Neural cell (in vitro differentiated cells): Measurements from ENCODE around the gene MIPOL1. TPM values are rescaled to one million over a fixed set of nuclear protein-coding genes. Genes with fewer than 3 reads are reported as not detected.

Experiments used
- H2AFZ ChIP-seq: fragments of 200-600, 300-800 bp; sonication (generic), shearing (Covaris generic); 2 replicates; pipeline ENCODE4 v1.6.0; 2014; ENCODE audit warnings: low read depth, mild to moderate bottlenecking, antibody characterized with exemption, low read length, moderate library complexity
- H3F3A ChIP-seq: fragments of 200-600 bp; shearing (Covaris generic); 2 replicates; pipeline ENCODE4 v1.6.1; 2016; ENCODE audit warnings: mild to moderate bottlenecking, moderate library complexity, mixed read lengths, antibody characterized with exemption, low read length; ENCODE audit not compliant: insufficient read depth, poor library complexity, severe bottlenecking
- H3K27ac ChIP-seq: fragments of 200-600, 300-800 bp; sonication (generic), shearing (Covaris generic); 2 replicates; pipeline ENCODE4 v1.5.1; 2014; ENCODE audit warnings: mild to moderate bottlenecking, low read length, moderate library complexity
- H3K27me3 ChIP-seq: fragments of 300-800, 200-600 bp; sonication (generic), shearing (Covaris generic); 2 replicates; pipeline ENCODE4 v1.6.0; 2014; ENCODE audit warnings: mild to moderate bottlenecking, low read depth, low read length, moderate library complexity; ENCODE audit not compliant: insufficient read depth
- H3K36me3 ChIP-seq: fragments of 300-800, 200-600 bp; sonication (generic), shearing (Covaris generic); 2 replicates; pipeline ENCODE4 v1.5.1; 2014; ENCODE audit warnings: mild to moderate bottlenecking, antibody characterized with exemption, low read length, moderate library complexity; ENCODE audit not compliant: insufficient read depth
- H3K4me2 ChIP-seq: fragments of 300-800, 200-600 bp; sonication (generic), shearing (Covaris generic); 2 replicates; pipeline ENCODE4 v1.6.0; 2014; ENCODE audit warnings: mild to moderate bottlenecking, low read length
- H3K4me3 ChIP-seq: fragments of 300-800, 200-600 bp; sonication (generic), shearing (Covaris generic); 2 replicates; pipeline ENCODE4 v1.5.1; 2014; ENCODE audit warnings: mild to moderate bottlenecking, low read length, moderate library complexity
- H3K79me2 ChIP-seq: fragments of 200-600 bp; shearing (Covaris generic); replicated peaks from 2 replicates; pipeline ENCODE4 v1.6.0; 2014; ENCODE audit warnings: mild to moderate bottlenecking, low read length, moderate library complexity; ENCODE audit not compliant: insufficient read depth
- H3K9ac ChIP-seq: fragments of 300-800, 200-600 bp; sonication (generic), shearing (Covaris generic); 2 replicates; pipeline ENCODE4 v1.6.1; 2016; ENCODE audit warnings: mild to moderate bottlenecking, low read length, mixed read lengths
- H3K9me2 ChIP-seq: fragments of 200-600 bp; shearing (Covaris generic); 2 replicates; pipeline ENCODE4 v1.6.1; 2016; ENCODE audit warnings: mild to moderate bottlenecking, low read length, mixed read lengths; ENCODE audit not compliant: insufficient read depth
- H3K9me3 ChIP-seq: fragments of 200-600, 300-800 bp; sonication (generic), shearing (Covaris generic); 2 replicates; pipeline ENCODE4 v1.6.1; 2016; ENCODE audit warnings: mild to moderate bottlenecking, mixed run types, low read length, moderate library complexity, mixed read lengths
- H4K20me1 ChIP-seq: fragments of 200-600 bp; shearing (Covaris generic); 2 replicates; pipeline ENCODE4 v1.6.1; 2016; ENCODE audit warnings: mild to moderate bottlenecking, mixed run types; ENCODE audit not compliant: insufficient read depth
- CTCF ChIP-seq: fragments of 450-650 bp; IDR thresholded peaks from 2 replicates; pipeline ENCODE4 v1.5.1; 2014; ENCODE audit warnings: antibody characterized with exemption, mild to moderate bottlenecking, moderate library complexity; ENCODE audit not compliant: poor library complexity, severe bottlenecking
- EP300 ChIP-seq: fragments of 450-650 bp; conservative IDR thresholded peaks from 2 replicates; pipeline ENCODE4 v1.6.1; 2014; ENCODE audit warnings: antibody characterized with exemption, mild to moderate bottlenecking, moderate library complexity; ENCODE audit not compliant: poor library complexity, severe bottlenecking
- EZH2 ChIP-seq: fragments of 200-600, 300-800 bp; shearing (Covaris generic), sonication (generic); IDR thresholded peaks from 2 replicates; pipeline ENCODE4 v1.6.1; 2014; ENCODE audit warnings: antibody characterized with exemption, low read length, borderline replicate concordance, mild to moderate bottlenecking; ENCODE audit not compliant: insufficient read depth, poor library complexity, severe bottlenecking
- MXI1 ChIP-seq: fragments of 450-650 bp; conservative IDR thresholded peaks from 2 replicates; pipeline ENCODE4 v1.6.1; 2014; ENCODE audit warnings: antibody characterized with exemption, mild to moderate bottlenecking; ENCODE audit not compliant: poor library complexity, severe bottlenecking
- POLR2AphosphoS5 ChIP-seq: IDR thresholded peaks from 2 replicates; pipeline ENCODE4 v1.6.1; 2012
- RAD21 ChIP-seq: fragments of 450-650 bp; conservative IDR thresholded peaks from 2 replicates; pipeline ENCODE4 v1.6.1; 2014; ENCODE audit warnings: antibody characterized with exemption, mild to moderate bottlenecking, moderate library complexity
- REST ChIP-seq: IDR thresholded peaks from 2 replicates; pipeline ENCODE4 v1.6.1; 2012; ENCODE audit warnings: borderline replicate concordance
- SMC3 ChIP-seq: fragments of 450-650 bp; conservative IDR thresholded peaks from 2 replicates; pipeline ENCODE4 v1.6.1; 2014; ENCODE audit warnings: antibody characterized with exemption, mild to moderate bottlenecking, moderate library complexity; ENCODE audit not compliant: poor library complexity
- TAF1 ChIP-seq: IDR thresholded peaks from 2 replicates; pipeline ENCODE4 v1.6.1; 2012; ENCODE audit warnings: low read depth
- polyA plus RNA-seq: library from polyadenylated mRNA; depleted of rRNA; stranded (reverse); fragments of >200 nt; gene quantifications from 2 replicates; pipeline ENCODE4 v1.2.3, GENCODE V29; 2014

MIPOL1 gene
- polyA plus RNA-seq, 1 donor from 2014 or later: 1.3 TPM

GRCh38 chr14:37508503-37508902, 310.8 kb downstream of the MIPOL1 start:
- H3K9ac ChIP-seq: no peak overlapping the region
- H3K27me3 ChIP-seq: no peaks in the 10 kb centered on the region
- no peaks in the 10 kb centered on the region for H3K36me3 ChIP-seq
- no peaks in the 10 kb centered on the region for H4K20me1 ChIP-seq
- no peaks in the 10 kb centered on the region for H3F3A ChIP-seq
- TF ChIP-seq CTCF (no peak), MXI1 (no peak), REST (no peak), EP300 (no peak), RAD21 (no peak), POLR2AphosphoS5 (no peak), EZH2 (no peak), SMC3 (no peak), TAF1 (no peak)
- H3K4me3 ChIP-seq: no peak overlapping the region
- H2AFZ ChIP-seq: no peak overlapping the region
- H3K27ac ChIP-seq: no peak overlapping the region
- no peaks in the 10 kb centered on the region for H3K9me3 ChIP-seq
- H3K9me2 ChIP-seq: no peaks in the 10 kb centered on the region
- H3K4me2 ChIP-seq: no peak overlapping the region
- no peaks in the 10 kb centered on the region for H3K79me2 ChIP-seq

GRCh38 chr14:37512173-37512572, 314.4 kb downstream of the MIPOL1 start:
- Histone ChIP-seq H2AFZ (no peak overlapping the region), H3K79me2 (no peaks in the 10 kb centered on the region), H3K9me2 (no peaks in the 10 kb centered on the region), H3K9ac (no peak overlapping the region), H4K20me1 (no peaks in the 10 kb centered on the region), H3K4me2 (no peak overlapping the region), H3K36me3 (no peaks in the 10 kb centered on the region), H3K27me3 (no peaks in the 10 kb centered on the region), H3K4me3 (no peak overlapping the region), H3K27ac (no peak overlapping the region), H3K9me3 (no peaks in the 10 kb centered on the region), H3F3A (no peaks in the 10 kb centered on the region)
- TF ChIP-seq REST: no peak
- TF ChIP-seq EZH2: no peak
- TF ChIP-seq EP300: no peak
- no peak for TF ChIP-seq CTCF
- no peak for TF ChIP-seq POLR2AphosphoS5
- TF ChIP-seq SMC3: no peak
- no peak for TF ChIP-seq TAF1
- TF ChIP-seq RAD21: no peak
- TF ChIP-seq MXI1: no peak
